ENCODE measurements around the gene PBX1.

- TF ChIP-seq CTCF (IDR thresholded peaks at IDR 0.05; ENCODE audit: borderline replicate concordance, extremely low read depth, low read length, poor library complexity, severe bottlenecking) = no peak
- TF ChIP-seq EZH2 (IDR thresholded peaks at IDR 0.05; ENCODE audit: borderline replicate concordance, low read depth, low read length, severe bottlenecking) = no peak
Observed at GRCh38 chr1:164813776-164814175, 254.8 kb downstream of the PBX1 start.

Measured in DND-41 (cell line).